GM12873 (cell line): ENCODE data around the gene LRP1B.

ENCODE experiments used
- CTCF ChIP-seq: IDR thresholded peaks from 2 replicates; pipeline ENCODE4 v1.5.1; 2012; ENCODE audit warnings: low read depth, mild to moderate bottlenecking, moderate library complexity, low read length, control low read depth; ENCODE audit not compliant: insufficient read depth; ENCODE audit errors: missing control alignments

The LRP1B gene

GRCh38 chr2:141075753-141076152, 1055.1 kb downstream of the LRP1B start:
- TF ChIP-seq CTCF: no peak

- TF ChIP-seq CTCF: no peak
These were observed 1062.6 kb downstream of the LRP1B start for GRCh38 chr2:141068053-141068682.

GRCh38 chr2:141065042-141065441, 1065.8 kb downstream of the LRP1B start:
- no peak for TF ChIP-seq CTCF

- TF ChIP-seq CTCF: no peak
These were observed 1067.4 kb downstream of the LRP1B start for GRCh38 chr2:141063406-141063805.

DNA sequence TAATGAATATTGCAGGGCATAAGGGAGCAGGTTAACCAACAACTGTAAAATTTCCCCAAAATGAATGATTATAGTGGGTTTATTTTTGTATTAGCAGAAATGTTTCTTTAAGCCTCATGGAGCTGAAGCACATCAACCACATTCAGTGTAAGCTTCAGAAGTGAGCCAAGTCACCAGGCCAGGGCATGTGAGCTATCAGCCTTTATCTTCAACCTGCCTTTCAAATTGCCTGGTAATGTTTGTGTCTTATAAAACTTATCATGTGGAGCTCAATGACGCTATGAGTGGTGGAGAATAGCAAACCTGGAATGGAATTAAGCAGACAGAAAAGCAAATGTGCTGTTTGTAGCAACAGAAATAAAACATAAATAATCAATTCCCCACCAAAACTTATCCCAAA, 1068.4 kb downstream of the LRP1B start:
- TF ChIP-seq CTCF: no peak

GRCh38 chr2:141062031-141062430, 1068.8 kb downstream of the LRP1B start:
- no peak for TF ChIP-seq CTCF

DNA sequence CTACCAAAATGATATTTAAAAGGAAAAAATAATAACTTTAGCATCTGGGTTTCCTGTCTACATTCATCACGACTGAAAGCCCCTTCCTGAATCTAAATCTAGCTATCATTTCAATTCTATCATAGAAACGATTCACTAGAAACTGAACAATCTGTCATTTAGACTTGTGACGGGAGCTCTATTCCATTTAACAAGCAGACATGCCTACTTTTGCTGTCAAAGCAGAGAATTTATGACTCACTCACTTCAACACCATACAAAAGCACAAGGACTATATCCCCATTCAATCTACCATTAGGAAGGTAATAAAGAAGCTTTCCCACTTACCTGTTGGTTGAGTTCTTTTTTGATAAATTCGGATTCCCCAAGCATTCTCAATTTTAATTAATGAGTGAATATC, 1072.3 kb downstream of the LRP1B start:
- TF ChIP-seq CTCF: no peak
